ENCODE measurements around the gene CTNNA2.

DNA sequence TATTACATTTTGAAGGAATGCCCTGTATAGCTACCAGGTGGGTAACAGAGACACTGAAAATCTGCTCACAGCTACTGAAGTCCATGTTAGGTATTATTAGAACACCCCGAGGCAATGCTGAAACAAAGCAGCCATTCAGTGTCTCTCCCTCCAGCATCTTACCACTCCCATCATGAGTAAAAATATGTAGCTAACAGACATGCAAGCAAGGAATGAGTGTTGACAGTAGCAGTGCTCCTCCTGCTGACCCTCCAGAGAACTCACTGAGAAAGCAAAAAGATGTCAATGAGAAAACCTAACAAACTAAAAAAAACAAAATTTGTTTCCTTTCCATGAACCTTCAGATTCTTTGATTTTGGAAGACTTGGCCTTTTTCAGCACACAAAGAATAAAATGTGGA is 397.8 kb downstream of the CTNNA2 start:
- TF ChIP-seq GATA3 (IDR thresholded peaks at IDR 0.05; ENCODE audit: low read depth, low read length) (no peak), GATA2 (IDR thresholded peaks at IDR 0.05; ENCODE audit: low read depth, low read length) (no peak)

All from SH-SY5Y (cell line).